Coronary artery (tissue), 2 donors: ENCODE measurements around the gene TBX3.

Experiments used
- DNase-seq: peaks from one replicate; pipeline ENCODE4 v3.0.0-alpha.2; 2017; ENCODE audit warnings: low spot score
- H3K27ac ChIP-seq, 2 donors: fragments of 200-600 bp; sonication (generic); one replicate each; pipeline ENCODE4 v1.5.1; 2016 to 2019
- H3K4me3 ChIP-seq: fragments of 200-600 bp; sonication (generic); 2 replicates; pipeline ENCODE4 v1.5.1; 2016; ENCODE audit warnings: mild to moderate bottlenecking, moderate library complexity
- TF ChIP-seq, protein P1 (sequence below): fragments of 200-600 bp; sonication (generic); IDR thresholded peaks from one replicate; pipeline ENCODE4 v1.5.1; 2019; ENCODE audit warnings: antibody characterized with exemption

TBX3 gene

GRCh38 chr12:114686426-114686772 lies 2.4 kb upstream of the TBX3 start:
- Histone ChIP-seq H3K4me3 (peak overlapping the region; percentile 12), H3K27ac (no peak overlapping the region)
- no peak for DNase-seq
- TF ChIP-seq, protein P1, sequence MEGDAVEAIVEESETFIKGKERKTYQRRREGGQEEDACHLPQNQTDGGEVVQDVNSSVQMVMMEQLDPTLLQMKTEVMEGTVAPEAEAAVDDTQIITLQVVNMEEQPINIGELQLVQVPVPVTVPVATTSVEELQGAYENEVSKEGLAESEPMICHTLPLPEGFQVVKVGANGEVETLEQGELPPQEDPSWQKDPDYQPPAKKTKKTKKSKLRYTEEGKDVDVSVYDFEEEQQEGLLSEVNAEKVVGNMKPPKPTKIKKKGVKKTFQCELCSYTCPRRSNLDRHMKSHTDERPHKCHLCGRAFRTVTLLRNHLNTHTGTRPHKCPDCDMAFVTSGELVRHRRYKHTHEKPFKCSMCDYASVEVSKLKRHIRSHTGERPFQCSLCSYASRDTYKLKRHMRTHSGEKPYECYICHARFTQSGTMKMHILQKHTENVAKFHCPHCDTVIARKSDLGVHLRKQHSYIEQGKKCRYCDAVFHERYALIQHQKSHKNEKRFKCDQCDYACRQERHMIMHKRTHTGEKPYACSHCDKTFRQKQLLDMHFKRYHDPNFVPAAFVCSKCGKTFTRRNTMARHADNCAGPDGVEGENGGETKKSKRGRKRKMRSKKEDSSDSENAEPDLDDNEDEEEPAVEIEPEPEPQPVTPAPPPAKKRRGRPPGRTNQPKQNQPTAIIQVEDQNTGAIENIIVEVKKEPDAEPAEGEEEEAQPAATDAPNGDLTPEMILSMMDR, result no peak

DNA sequence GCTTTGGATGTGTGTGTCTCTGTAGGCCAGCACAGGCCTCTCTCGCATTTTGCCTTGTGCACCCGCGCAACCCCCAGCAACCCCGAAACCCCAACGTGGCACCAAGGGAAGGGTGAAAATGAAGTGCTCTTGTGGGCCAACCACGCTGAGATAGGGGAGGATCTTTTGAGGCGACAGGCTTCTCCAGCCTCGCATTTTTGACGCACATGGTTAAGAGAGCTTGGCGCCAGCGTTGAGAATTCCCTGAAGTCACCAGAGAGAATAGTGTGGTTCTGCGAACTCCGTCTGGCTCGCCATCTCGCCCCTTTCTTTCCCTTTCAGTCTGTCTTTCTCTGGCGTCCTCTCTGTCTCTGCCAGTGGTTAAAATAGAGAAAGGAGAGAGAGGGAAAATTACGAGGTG lies 1.9 kb upstream of the TBX3 start:
- Histone ChIP-seq H3K27ac (no peak overlapping the region), H3K4me3 (no peak overlapping the region)
- DNase-seq, result no peak
- TF ChIP-seq, protein P1, result no peak

DNA sequence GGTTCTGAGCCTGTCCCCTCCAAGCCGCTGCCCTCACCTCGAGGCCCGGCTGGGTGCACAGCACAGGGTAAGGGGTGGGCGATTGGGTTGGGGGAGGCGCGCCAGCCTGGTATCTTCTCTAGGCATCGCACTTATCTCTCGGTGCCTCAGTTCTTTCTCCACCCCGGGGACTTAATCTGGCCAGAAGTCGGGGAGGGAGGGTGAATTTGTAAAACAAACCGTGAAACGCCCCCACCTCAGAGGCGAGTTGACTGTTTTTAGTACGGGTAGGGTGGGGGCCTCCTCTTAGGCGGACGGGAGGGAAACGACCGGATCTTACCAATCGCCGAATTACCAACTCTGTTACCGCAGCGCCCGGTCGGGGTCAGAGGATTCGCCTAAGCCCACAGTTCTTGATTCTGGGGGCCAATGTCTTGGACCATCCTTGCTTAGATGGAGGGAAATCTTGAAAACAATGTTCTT lies 1.4 kb upstream of the TBX3 start:
- Histone ChIP-seq H3K4me3 (peak overlapping the region; percentile 77), H3K27ac (peak overlapping the region in 1 of 2 donors; percentile 84)
- DNase-seq, result no peak
- TF ChIP-seq, protein P1, result no peak

- Histone ChIP-seq H3K27ac (peak overlapping the region; percentile 71 to 84), H3K4me3 (peak overlapping the region; percentile 77)
- TF ChIP-seq, protein P1, result no peak
- DNase-seq, result no peak
These were observed 897 bp upstream of the TBX3 start for GRCh38 chr12:114684870-114685273.

DNA sequence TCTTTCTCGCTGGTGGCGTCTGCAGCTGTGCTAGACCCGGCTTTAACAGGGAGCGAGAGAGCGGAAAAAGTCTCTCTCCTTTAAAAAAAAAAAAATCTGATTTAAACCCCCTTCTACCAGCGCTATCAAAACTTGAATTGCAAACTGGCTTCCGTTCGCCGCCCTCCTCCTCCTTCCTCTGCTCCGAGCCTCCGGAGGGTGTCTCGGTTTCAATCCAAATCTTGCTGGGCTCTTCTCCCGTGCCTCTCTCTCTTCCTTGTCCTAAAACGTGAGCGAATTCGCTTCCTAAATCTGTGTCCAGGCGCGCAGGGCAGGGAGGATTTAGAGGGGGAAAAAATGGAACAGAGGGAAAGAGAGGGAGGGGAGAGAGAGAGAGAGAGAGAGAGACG lies 272 bp downstream of the TBX3 start:
- Histone ChIP-seq H3K27ac (peak overlapping the region; percentile 71 to 84), H3K4me3 (peak overlapping the region; percentile 77)
- TF ChIP-seq, protein P1, result no peak
- no peak for DNase-seq

DNA sequence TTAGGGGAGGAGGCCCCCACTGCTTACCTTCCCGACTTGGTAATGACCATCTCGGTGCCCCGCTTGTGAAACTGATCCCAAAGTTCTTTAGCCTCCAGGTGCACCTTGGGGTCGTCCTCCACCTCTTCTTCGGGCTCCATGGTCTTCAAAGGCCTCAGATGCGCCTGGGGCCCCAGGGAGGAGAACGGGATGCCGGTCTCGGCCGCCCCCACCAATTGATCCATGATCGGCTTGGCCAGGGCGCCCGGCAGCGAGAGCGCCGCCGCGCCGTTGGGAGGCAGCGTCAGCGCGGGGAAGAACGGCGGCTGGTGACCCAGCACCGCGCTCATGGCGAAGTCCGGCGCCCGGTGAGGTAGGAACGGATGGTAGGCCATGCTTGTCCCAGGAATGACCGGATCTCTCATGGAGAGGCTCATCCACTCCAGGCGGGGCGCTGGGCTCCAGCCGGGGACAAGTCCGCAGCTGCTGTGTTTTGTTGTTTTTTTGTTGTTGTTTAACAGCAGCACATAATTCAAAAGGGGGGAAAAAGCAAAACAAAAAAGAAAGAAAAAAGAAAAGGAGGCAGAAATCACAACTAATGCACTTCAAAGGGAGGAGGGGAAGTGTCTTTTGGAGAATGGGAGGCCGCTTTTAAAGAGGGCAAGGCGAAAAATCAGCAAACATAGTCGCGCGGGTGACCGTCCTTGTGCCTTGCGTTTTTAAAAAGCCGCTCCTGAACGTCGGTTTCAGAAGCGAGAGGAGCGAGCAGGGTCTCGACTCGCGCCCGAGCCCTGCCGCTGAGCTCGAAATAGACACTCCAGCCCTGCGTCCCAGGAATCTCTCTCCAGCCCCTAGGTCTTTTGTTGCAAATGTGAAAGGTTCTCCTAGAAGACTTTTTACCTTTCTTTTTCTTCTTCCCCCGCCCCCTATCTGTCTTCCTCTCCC lies 928 bp downstream of the TBX3 start:
- DNase-seq, result no peak
- H3K27ac ChIP-seq, result peak overlapping the region; percentile 71 to 84
- TF ChIP-seq, protein P1, result no peak
- peak overlapping the region; percentile 77 for H3K4me3 ChIP-seq
